ENCODE measurements around the gene GLI3. TPM values are rescaled to one million over a fixed set of nuclear protein-coding genes. Genes with fewer than 3 reads are reported as not detected.

GLI3 gene
- total RNA-seq, 2 donors from 2014 or later, result 0.34 to 1.1 TPM

GRCh38 chr7:41928781-41929180, 308.2 kb downstream of the GLI3 start:
- no peaks in the 10 kb centered on the region for H3K4me1 Mint-ChIP-seq
- H3K27ac Mint-ChIP-seq, result no peak overlapping the region
- DNase-seq, result no peak
- no peak overlapping the region for H3K4me3 Mint-ChIP-seq
- H3K36me3 Mint-ChIP-seq (ENCODE audit: low read depth), result peaks cover 3% of the 10 kb centered on the region
- no peak for ATAC-seq
- H3K9me3 ChIP-seq (ENCODE audit: control insufficient read depth, low read length, poor library complexity, severe bottlenecking), result no peaks in the 10 kb centered on the region
- H3K27me3 Mint-ChIP-seq, result peaks cover 43% of the 10 kb centered on the region

GRCh38 chr7:41928166-41928565, 308.8 kb downstream of the GLI3 start:
- H3K4me3 Mint-ChIP-seq, result no peak overlapping the region
- no peaks in the 10 kb centered on the region for H3K9me3 ChIP-seq (ENCODE audit: control insufficient read depth, low read length, poor library complexity, severe bottlenecking)
- DNase-seq (no peak), ATAC-seq (no peak)
- H3K36me3 Mint-ChIP-seq (ENCODE audit: low read depth), result peaks cover 3% of the 10 kb centered on the region
- no peak overlapping the region for H3K27ac Mint-ChIP-seq
- no peaks in the 10 kb centered on the region for H3K4me1 Mint-ChIP-seq
- peaks cover 43% of the 10 kb centered on the region for H3K27me3 Mint-ChIP-seq

- no peak for ATAC-seq
- DNase-seq, result no peak
- peaks cover 6% of the 10 kb centered on the region for H3K36me3 Mint-ChIP-seq (ENCODE audit: low read depth)
- H3K9me3 ChIP-seq (ENCODE audit: control insufficient read depth, low read length, poor library complexity, severe bottlenecking), result no peaks in the 10 kb centered on the region
- no peak overlapping the region for H3K4me3 Mint-ChIP-seq
- peak overlapping the region; percentile 14 for H3K27ac Mint-ChIP-seq
- H3K27me3 Mint-ChIP-seq, result peaks cover 48% of the 10 kb centered on the region
- no peaks in the 10 kb centered on the region for H3K4me1 Mint-ChIP-seq
These were observed 309.6 kb downstream of the GLI3 start for GRCh38 chr7:41927380-41927779.

GRCh38 chr7:41925946-41926345, 311.1 kb downstream of the GLI3 start:
- H3K9me3 ChIP-seq (ENCODE audit: control insufficient read depth, low read length, poor library complexity, severe bottlenecking), result no peaks in the 10 kb centered on the region
- peaks cover 48% of the 10 kb centered on the region for H3K27me3 Mint-ChIP-seq
- H3K4me1 Mint-ChIP-seq, result no peaks in the 10 kb centered on the region
- DNase-seq (no peak), ATAC-seq (no peak)
- no peak overlapping the region for H3K27ac Mint-ChIP-seq
- peaks cover 6% of the 10 kb centered on the region for H3K36me3 Mint-ChIP-seq (ENCODE audit: low read depth)
- H3K4me3 Mint-ChIP-seq, result no peak overlapping the region

GRCh38 chr7:41924796-41925195, 312.2 kb downstream of the GLI3 start:
- Mint-ChIP-seq H3K27me3 (peaks cover 44% of the 10 kb centered on the region), H3K36me3 (ENCODE audit: low read depth) (peaks cover 6% of the 10 kb centered on the region), H3K4me1 (no peaks in the 10 kb centered on the region), H3K4me3 (no peak overlapping the region), H3K27ac (no peak overlapping the region)
- DNase-seq (no peak), ATAC-seq (no peak)
- no peaks in the 10 kb centered on the region for H3K9me3 ChIP-seq (ENCODE audit: control insufficient read depth, low read length, poor library complexity, severe bottlenecking)

- peak overlapping the region; percentile 3 for H3K4me3 Mint-ChIP-seq
- no peaks in the 10 kb centered on the region for H3K4me1 Mint-ChIP-seq
- ATAC-seq (no peak), DNase-seq (no peak)
- no peaks in the 10 kb centered on the region for H3K9me3 ChIP-seq (ENCODE audit: control insufficient read depth, low read length, poor library complexity, severe bottlenecking)
- peaks cover 3% of the 10 kb centered on the region for H3K36me3 Mint-ChIP-seq (ENCODE audit: low read depth)
- H3K27me3 Mint-ChIP-seq, result peaks cover 31% of the 10 kb centered on the region
- no peak overlapping the region for H3K27ac Mint-ChIP-seq
These were observed 314.6 kb downstream of the GLI3 start for GRCh38 chr7:41922373-41922772.

GRCh38 chr7:41921453-41921981, 315.5 kb downstream of the GLI3 start:
- H3K9me3 ChIP-seq (ENCODE audit: control insufficient read depth, low read length, poor library complexity, severe bottlenecking), result no peaks in the 10 kb centered on the region
- Mint-ChIP-seq H3K27ac (no peak overlapping the region), H3K4me3 (no peak overlapping the region), H3K4me1 (no peaks in the 10 kb centered on the region), H3K36me3 (ENCODE audit: low read depth) (peaks cover 3% of the 10 kb centered on the region), H3K27me3 (peaks cover 29% of the 10 kb centered on the region)
- DNase-seq (no peak), ATAC-seq (no peak)

- ATAC-seq (no peak), DNase-seq (no peak)
- H3K4me3 Mint-ChIP-seq, result no peak overlapping the region
- no peaks in the 10 kb centered on the region for H3K9me3 ChIP-seq (ENCODE audit: control insufficient read depth, low read length, poor library complexity, severe bottlenecking)
- H3K36me3 Mint-ChIP-seq (ENCODE audit: low read depth), result peaks cover 3% of the 10 kb centered on the region
- peaks cover 35% of the 10 kb centered on the region for H3K27me3 Mint-ChIP-seq
- no peak overlapping the region for H3K27ac Mint-ChIP-seq
- H3K4me1 Mint-ChIP-seq, result no peaks in the 10 kb centered on the region
These were observed 318.4 kb downstream of the GLI3 start for GRCh38 chr7:41918597-41918996.

GRCh38 chr7:41916450-41916927, 320.5 kb downstream of the GLI3 start:
- ATAC-seq (no peak), DNase-seq (no peak)
- Mint-ChIP-seq H3K4me3 (no peak overlapping the region), H3K27me3 (peaks cover 27% of the 10 kb centered on the region), H3K36me3 (ENCODE audit: low read depth) (no peaks in the 10 kb centered on the region), H3K27ac (no peak overlapping the region), H3K4me1 (no peaks in the 10 kb centered on the region)
- H3K9me3 ChIP-seq (ENCODE audit: control insufficient read depth, low read length, poor library complexity, severe bottlenecking), result no peaks in the 10 kb centered on the region

GRCh38 chr7:41915871-41916270, 321.1 kb downstream of the GLI3 start:
- Mint-ChIP-seq H3K4me1 (no peaks in the 10 kb centered on the region), H3K27me3 (peaks cover 24% of the 10 kb centered on the region)

GRCh38 chr7:41912851-41913567, 324.0 kb downstream of the GLI3 start:
- no peak for ATAC-seq
- no peak for DNase-seq
- Mint-ChIP-seq H3K4me3 (no peak overlapping the region), H3K36me3 (ENCODE audit: low read depth) (no peaks in the 10 kb centered on the region), H3K27ac (no peak overlapping the region), H3K4me1 (no peaks in the 10 kb centered on the region), H3K27me3 (peaks cover 22% of the 10 kb centered on the region)
- H3K9me3 ChIP-seq (ENCODE audit: control insufficient read depth, low read length, poor library complexity, severe bottlenecking), result no peaks in the 10 kb centered on the region

More at GRCh38 chr7:41915871-41916270, 321.1 kb downstream of the GLI3 start:
- DNase-seq (no peak), ATAC-seq (no peak)
- no peak overlapping the region for H3K4me3 Mint-ChIP-seq
- H3K9me3 ChIP-seq (ENCODE audit: control insufficient read depth, low read length, poor library complexity, severe bottlenecking), result no peaks in the 10 kb centered on the region
- no peaks in the 10 kb centered on the region for H3K36me3 Mint-ChIP-seq (ENCODE audit: low read depth)
- H3K27ac Mint-ChIP-seq, result no peak overlapping the region

GRCh38 chr7:41912426-41912825, 324.6 kb downstream of the GLI3 start:
- Mint-ChIP-seq H3K4me3 (no peak overlapping the region), H3K36me3 (ENCODE audit: low read depth) (no peaks in the 10 kb centered on the region), H3K27me3 (peaks cover 18% of the 10 kb centered on the region), H3K4me1 (no peaks in the 10 kb centered on the region), H3K27ac (no peak overlapping the region)
- ATAC-seq (no peak), DNase-seq (no peak)
- no peaks in the 10 kb centered on the region for H3K9me3 ChIP-seq (ENCODE audit: control insufficient read depth, low read length, poor library complexity, severe bottlenecking)

- H3K36me3 Mint-ChIP-seq (ENCODE audit: low read depth), result no peaks in the 10 kb centered on the region
- no peak for ATAC-seq
- peaks cover 18% of the 10 kb centered on the region for H3K27me3 Mint-ChIP-seq
- H3K27ac Mint-ChIP-seq, result no peak overlapping the region
- H3K4me3 Mint-ChIP-seq, result no peak overlapping the region
- no peaks in the 10 kb centered on the region for H3K9me3 ChIP-seq (ENCODE audit: control insufficient read depth, low read length, poor library complexity, severe bottlenecking)
- H3K4me1 Mint-ChIP-seq, result no peaks in the 10 kb centered on the region
- no peak for DNase-seq
These were observed 325.2 kb downstream of the GLI3 start for GRCh38 chr7:41911792-41912191.
